HG03520 (cell line): ENCODE results near the gene ATP6V1F.

Experiments used
- ATAC-seq: cut with Tn5 transposase; IDR thresholded peaks from one replicate; pipeline ENCODE4 v1.9.1; 2021; ENCODE audit warnings: mild to moderate bottlenecking, moderate library complexity; ENCODE audit not compliant: unreplicated experiment

Gene ATP6V1F

DNA sequence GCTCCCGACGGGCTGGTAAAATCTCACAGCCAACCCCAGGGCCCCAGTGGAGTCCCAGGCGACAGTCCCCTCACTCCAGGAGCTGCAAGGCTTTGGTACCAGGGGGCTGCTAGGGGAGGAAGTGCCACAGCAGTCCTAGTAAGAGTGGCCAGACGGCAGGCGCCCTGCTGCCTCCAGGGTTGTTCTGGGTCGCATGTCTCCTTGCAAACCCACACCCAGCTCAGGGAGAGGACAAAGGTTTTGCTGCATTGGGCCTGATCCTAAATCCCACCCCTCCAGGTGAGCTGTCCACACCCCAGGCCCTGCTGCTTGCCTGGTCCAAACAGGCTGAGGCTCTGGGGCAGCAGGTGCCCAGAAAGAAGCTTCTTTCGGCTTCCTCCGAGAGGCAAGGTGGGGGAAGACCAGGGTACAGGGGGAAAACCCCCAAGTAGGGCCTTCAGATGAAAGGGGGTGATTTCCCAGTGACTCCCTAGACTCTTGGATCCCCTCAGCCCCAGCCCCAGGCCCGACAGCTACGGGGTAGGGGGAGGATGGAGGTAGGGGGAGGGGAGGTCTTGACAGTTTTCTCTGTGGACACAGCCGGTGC is 52.0 kb downstream of the ATP6V1F start:
- ATAC-seq: no peak

DNA sequence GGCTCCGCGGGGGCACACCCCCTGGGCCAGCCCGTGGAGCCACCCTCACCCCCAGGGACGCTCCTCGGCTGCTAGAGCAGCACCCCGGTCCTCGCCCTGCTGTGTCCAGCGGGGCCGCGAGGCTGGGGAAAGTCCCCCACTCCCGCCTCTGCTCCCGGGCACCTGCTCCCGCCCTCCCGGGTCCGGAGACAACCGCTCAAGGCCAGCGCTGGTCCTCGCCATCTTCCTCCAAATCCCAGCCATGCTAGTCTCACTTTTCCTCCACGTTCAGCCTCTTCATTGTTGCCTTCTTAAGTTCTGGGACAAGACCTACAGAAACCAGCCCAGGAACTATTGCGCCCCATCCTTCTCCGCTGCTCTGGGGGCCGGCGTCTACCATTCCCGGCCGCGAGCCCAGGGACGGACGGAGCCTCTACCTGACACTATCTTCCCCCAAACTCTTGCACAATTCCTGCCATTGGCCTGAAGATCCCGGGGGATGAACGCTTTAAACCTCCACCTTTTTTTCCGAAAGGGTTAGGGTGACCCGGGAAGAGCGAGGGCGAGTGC is 52.7 kb downstream of the ATP6V1F start:
- no peak for ATAC-seq
